Measurements from ENCODE around the gene OTUB1. TPM values are rescaled to one million over a fixed set of nuclear protein-coding genes. Genes with fewer than 3 reads are reported as not detected.

OTUB1 gene
- total and polyA plus RNA-seq, 9 of the 15 experiments (the other 6 are each of a cell fraction or from before 2014, with no cell fraction given): 29.5 to 134 (median 66.1) TPM

- TF ChIP-seq CEBPZ (IDR thresholded peaks at IDR 0.05; ENCODE audit: borderline replicate concordance, low read depth, low read length) (no peak), IRF9 (tag; IDR thresholded peaks at IDR 0.05) (no peak), NR2C1 (IDR thresholded peaks at IDR 0.05) (peak; percentile 97), NR2C1 (tag; IDR thresholded peaks at IDR 0.05) (peak; percentile 98), TSHZ1 (CRISPR knock-in tag; IDR thresholded peaks at IDR 0.05) (no peak), JUND (IDR thresholded peaks at IDR 0.05; ENCODE audit: borderline replicate concordance, low read depth, low read length) (no peak), JUND (tag; IDR thresholded peaks at IDR 0.05; ENCODE audit: borderline replicate concordance, low read depth, low read length) (peak; percentile 12; the same call in 1 of the 3 replicates), ZEB2 (IDR thresholded peaks at IDR 0.05) (no peak), ZNF239 (CRISPR knock-in tag; IDR thresholded peaks at IDR 0.05) (no peak), TOE1 (IDR thresholded peaks at IDR 0.05; ENCODE audit: borderline replicate concordance) (peak; percentile 27; the same call in 1 of the 2 replicates), TOE1 (CRISPR knock-in tag; IDR thresholded peaks at IDR 0.05; ENCODE audit: borderline replicate concordance, low read depth) (no peak; the same call in 1 of the 2 replicates), RERE (CRISPR knock-in tag; IDR thresholded peaks at IDR 0.05; ENCODE audit: borderline replicate concordance) (no peak), SNRNP70 (optimal IDR thresholded peaks at IDR 0.05; ENCODE audit: low read depth, low read length) (no peak)
These were observed at the start of gene OTUB1 (continued) for GRCh38 chr11:63986156-63986931.

Data from K562 (cell line).